H1 (cell line): Measurements from ENCODE around the gene TLE2. TPM values are rescaled to one million over a fixed set of nuclear protein-coding genes. Genes with fewer than 3 reads are reported as not detected.

Experiments
- CTCF ChIA-PET: fragments of 300-600 bp; sonication (Branson Sonifier 250); formaldehyde crosslinking; loops from one replicate; lab custom pipeline; 2021; ENCODE audit not compliant: partially characterized antibody; lab: Charles Lee
- POLR2A ChIA-PET: fragments of 300-600 bp; sonication (Branson Sonifier 250); formaldehyde crosslinking; loops from one replicate; lab custom pipeline; 2021; ENCODE audit warnings: inconsistent platforms; ENCODE audit not compliant: partially characterized antibody; lab: Charles Lee
- DNase-seq, 2 experiments: peaks; one replicate each; pipeline versions ENCODE4 v3.0.0 to v3.0.0-alpha.2; 2010 to 2022; ENCODE audit warnings: low spot score in 2 of 2, low read depth in 1 of 2, mixed read lengths in 1 of 2
- FAIRE-seq: peaks from 2 replicates; lab custom pipeline; 2011; peaks lifted over from hg19 to GRCh38; lab: Jason Lieb, UNC
- H2AFZ ChIP-seq: 2 replicates; pipeline ENCODE4 v1.8.1; 2012; ENCODE audit warnings: low read length, inconsistent platforms
- H2AK5ac ChIP-seq: 2 replicates; pipeline ENCODE4 v1.6.1; 2013; ENCODE audit warnings: low read depth, low read length
- H2BK120ac ChIP-seq: replicated peaks from 2 replicates; pipeline ENCODE3; 2013; ENCODE audit warnings: low read depth, low read length, inconsistent platforms
- H2BK12ac ChIP-seq: 2 replicates; pipeline ENCODE4 v1.6.1; 2013; ENCODE audit warnings: low read depth, low read length
- H2BK15ac ChIP-seq: 2 replicates; pipeline ENCODE4 v1.6.1; 2013; ENCODE audit warnings: low read length
- H2BK20ac ChIP-seq: 2 replicates; pipeline ENCODE4 v1.6.1; 2013; ENCODE audit warnings: low read length
- H2BK5ac ChIP-seq: 2 replicates; pipeline ENCODE4 v1.6.1; 2013; ENCODE audit warnings: low read depth, low read length
- H3K14ac ChIP-seq: 2 replicates; pipeline ENCODE4 v1.6.1; 2013; ENCODE audit warnings: inconsistent platforms; ENCODE audit not compliant: insufficient read length
- H3K18ac ChIP-seq: 2 replicates; pipeline ENCODE4 v1.6.1; 2013; ENCODE audit warnings: low read length; ENCODE audit errors: extremely low read depth
- H3K23ac ChIP-seq: 2 replicates; pipeline ENCODE4 v1.6.1; 2013; ENCODE audit warnings: inconsistent platforms; ENCODE audit not compliant: insufficient read length
- H3K23me2 ChIP-seq: 2 replicates; pipeline ENCODE4 v1.6.1; 2013; ENCODE audit warnings: low read depth, low read length
- H3K27ac ChIP-seq: 2 replicates; pipeline ENCODE4 v1.6.1; 2011; ENCODE audit warnings: low read depth, low read length, inconsistent platforms
- H3K27me3 ChIP-seq, 4 experiments: replicated peaks in 1 of 4; 1 replicate in 1 of 4; 2 replicates in 3 of 4; pipeline versions ENCODE4 v1.6.1 to v1.8.1; 2011 to 2013; ENCODE audit warnings: low read length in 3 of 4, mild to moderate bottlenecking in 3 of 4, inconsistent platforms in 2 of 4, mixed read lengths in 2 of 4, moderate library complexity in 1 of 4; ENCODE audit not compliant: control insufficient read depth in 3 of 4, insufficient read depth in 3 of 4; ENCODE audit errors: extremely low read depth in 1 of 4
- H3K36me3 ChIP-seq, 4 experiments: 2 replicates each; pipeline versions ENCODE4 v1.6.1 to v1.8.1; 2011 to 2013; ENCODE audit warnings: mild to moderate bottlenecking in 4 of 4, low read length in 3 of 4, moderate library complexity in 2 of 4, control low read depth in 1 of 4, inconsistent platforms in 1 of 4; ENCODE audit not compliant: insufficient read depth in 4 of 4, control insufficient read depth in 2 of 4
- H3K4ac ChIP-seq: replicated peaks from 2 replicates; pipeline ENCODE3; 2013; ENCODE audit warnings: low read length, low read depth, mixed read lengths, inconsistent platforms; ENCODE audit not compliant: insufficient read length
- H3K4me1 ChIP-seq, 4 experiments: replicated peaks in 1 of 4; 1 replicate in 1 of 4; 2 replicates in 3 of 4; pipeline versions ENCODE4 v1.6.1 to v1.8.1; 2011 to 2013; ENCODE audit warnings: low read length in 3 of 4, inconsistent platforms in 2 of 4, mixed read lengths in 1 of 4; ENCODE audit not compliant: insufficient read depth in 4 of 4, control insufficient read depth in 3 of 4
- H3K4me2 ChIP-seq, 2 experiments: 2 replicates each; pipeline versions ENCODE4 v1.6.1 to v1.8.1; 2011 to 2013; ENCODE audit warnings: low read depth in 2 of 2, low read length in 2 of 2, control low read depth in 1 of 2, inconsistent platforms in 1 of 2, mild to moderate bottlenecking in 1 of 2; ENCODE audit not compliant: insufficient read depth in 1 of 2
- H3K4me3 ChIP-seq, 4 experiments: fragments of 200-600, 300-600 bp in 1 of 4; sonication (generic), shearing (Covaris generic), sonication (Bioruptor Twin) in 1 of 4; 2 replicates each; pipeline versions ENCODE4 v1.5.1 to v1.8.1; 2011 to 2016; ENCODE audit warnings: low read length in 4 of 4, low read depth in 3 of 4, control low read depth in 2 of 4, inconsistent platforms in 2 of 4, mild to moderate bottlenecking in 2 of 4, mixed read lengths in 1 of 4, moderate library complexity in 1 of 4; ENCODE audit not compliant: insufficient read depth in 2 of 4; ENCODE audit errors: extremely low read depth in 1 of 4
- H3K56ac ChIP-seq: replicated peaks from 2 replicates; pipeline ENCODE3; 2013; ENCODE audit warnings: low read depth, mild to moderate bottlenecking, mixed read lengths, low read length, inconsistent platforms; ENCODE audit not compliant: insufficient read length
- H3K79me1 ChIP-seq: 2 replicates; pipeline ENCODE4 v1.6.1; 2013; ENCODE audit warnings: low read depth, low read length, control low read depth
- H3K79me2 ChIP-seq, 2 experiments: 2 replicates each; pipeline versions ENCODE4 v1.6.1 to v1.8.1; 2012 to 2013; ENCODE audit warnings: low read length in 2 of 2, mild to moderate bottlenecking in 2 of 2, inconsistent platforms in 1 of 2; ENCODE audit not compliant: insufficient read depth in 2 of 2, control insufficient read depth in 1 of 2
- H3K9ac ChIP-seq, 4 experiments: replicated peaks in 1 of 4; 1 replicate in 1 of 4; 2 replicates in 3 of 4; pipeline versions ENCODE4 v1.6.1 to v1.8.1; 2011 to 2013; ENCODE audit warnings: low read depth in 3 of 4, low read length in 3 of 4, control low read depth in 2 of 4, mild to moderate bottlenecking in 2 of 4, moderate library complexity in 2 of 4, inconsistent platforms in 1 of 4; ENCODE audit errors: extremely low read depth in 1 of 4
- H3K9me3 ChIP-seq, 2 experiments: 2 replicates each; pipeline versions ENCODE4 v1.6.1 to v1.8.1; 2012 to 2013; ENCODE audit warnings: mild to moderate bottlenecking in 2 of 2, moderate library complexity in 2 of 2, control low read depth in 1 of 2, inconsistent platforms in 1 of 2, low read depth in 1 of 2, low read length in 1 of 2, mixed read lengths in 1 of 2; ENCODE audit not compliant: insufficient read depth in 2 of 2
- H4K20me1 ChIP-seq, 2 experiments: replicated peaks in 1 of 2; 2 replicates each; pipeline versions ENCODE3 to v1.8.1; 2011 to 2013; ENCODE audit warnings: inconsistent platforms in 2 of 2, low read length in 2 of 2, mild to moderate bottlenecking in 1 of 2; ENCODE audit not compliant: insufficient read depth in 2 of 2, control insufficient read depth in 1 of 2
- H4K5ac ChIP-seq: 2 replicates; pipeline ENCODE4 v1.6.1; 2013; ENCODE audit warnings: low read length, low read depth, mixed read lengths, inconsistent platforms; ENCODE audit not compliant: insufficient read length
- H4K8ac ChIP-seq: 2 replicates; pipeline ENCODE4 v1.8.0; 2013; ENCODE audit warnings: mild to moderate bottlenecking, moderate library complexity, low read length, inconsistent platforms; ENCODE audit not compliant: insufficient read depth; ENCODE audit errors: extremely low read depth
- H4K91ac ChIP-seq: replicated peaks from 2 replicates; pipeline ENCODE3; 2013; ENCODE audit warnings: low read length, mixed read lengths, inconsistent platforms; ENCODE audit not compliant: insufficient read length
- ATF3 ChIP-seq: IDR thresholded peaks from 2 replicates; pipeline ENCODE4 v1.6.1; 2011; ENCODE audit warnings: low read depth, mild to moderate bottlenecking, low read length; ENCODE audit not compliant: insufficient read depth
- FOSL1 ChIP-seq: IDR thresholded peaks from 2 replicates; pipeline ENCODE4 v1.6.1; 2011; ENCODE audit warnings: mild to moderate bottlenecking, low read depth, low read length, moderate library complexity; ENCODE audit not compliant: insufficient read depth
- GABPA ChIP-seq: IDR thresholded peaks from 2 replicates; pipeline ENCODE4 v1.6.1; 2011; ENCODE audit warnings: mild to moderate bottlenecking, low read length, moderate library complexity, borderline replicate concordance; ENCODE audit not compliant: insufficient read depth
- KDM4A ChIP-seq: IDR thresholded peaks from one replicate; pipeline ENCODE4 v1.7.1; 2012; ENCODE audit warnings: low read depth, mild to moderate bottlenecking, moderate library complexity, low read length, inconsistent platforms; ENCODE audit not compliant: severe bottlenecking
- RNF2 ChIP-seq: fragments of 200-900, 300-1000 bp; sonication (generic); IDR thresholded peaks from 2 replicates; pipeline ENCODE4 v1.7.1; 2016; ENCODE audit warnings: borderline replicate concordance, low read depth, mild to moderate bottlenecking, antibody characterized with exemption, low read length; ENCODE audit not compliant: poor library complexity, severe bottlenecking; ENCODE audit errors: missing control alignments
- SIX5 ChIP-seq: IDR thresholded peaks from 2 replicates; pipeline ENCODE4 v1.6.1; 2011; ENCODE audit warnings: mild to moderate bottlenecking, low read depth, low read length
- SP1 ChIP-seq: IDR thresholded peaks from 2 replicates; pipeline ENCODE4 v1.6.1; 2011; ENCODE audit warnings: low read depth, low read length
- TAF7 ChIP-seq: optimal IDR thresholded peaks from 2 replicates; pipeline ENCODE3; 2011; ENCODE audit warnings: low read depth, mild to moderate bottlenecking, inconsistent platforms, low read length, moderate library complexity, borderline replicate concordance
- ZNF274 ChIP-seq: IDR thresholded peaks from 2 replicates; pipeline ENCODE4 v1.7.0; 2012; ENCODE audit warnings: low read length, borderline replicate concordance; ENCODE audit errors: extremely low read depth
- WGBS, 2 experiments: shearing (Covaris generic) in 1 of 2; methylation state at CpG; one replicate each; pipeline versions ENCODE4 v1.1.6 to v1.1.7; 2013 to 2015; ENCODE audit warnings: low lambda C conversion rate in 2 of 2, mixed read lengths in 2 of 2, inconsistent platforms in 1 of 2, low coverage in 1 of 2, missing lambda C conversion rate in 1 of 2; ENCODE audit not compliant: insufficient replicate concordance in 2 of 2, insufficient coverage in 1 of 2, insufficient read length in 1 of 2; ENCODE audit errors: extremely low coverage in 1 of 2, missing lambda C conversion rate in 1 of 2; 5-methylcytosine and 5-hydroxymethylcytosine counted together
- polyA plus RNA-seq, 7 experiments: library from polyadenylated mRNA; depleted of rRNA in 3 of 7; stranded (reverse) in 5 of 7; unstranded in 2 of 7; fragments of >200 nt in 5 of 7; fragments of 200-250 nt in 2 of 7; gene quantifications; 1 replicate in 5 of 7; 2 replicates in 1 of 7; 4 replicates in 1 of 7; pipeline versions ENCODE4 v1.2.1 to v1.2.3, GENCODE V29; 2011 to 2013; ENCODE audit warnings: missing spikeins in 2 of 7, mixed read lengths in 2 of 7
- total RNA-seq: library from RNA; stranded (reverse); fragmentation: NEBNext Ultra II Directional; extraction: Animal tissue kit (Norgen Biotek cat#: 25700); gene quantifications from 2 replicates; pipeline ENCODE4 v1.2.1, GENCODE V29; 2021
- TF ChIP-seq, protein P1 (sequence below): IDR thresholded peaks from 2 replicates; pipeline ENCODE4 v1.6.1; 2012; ENCODE audit warnings: low read length, inconsistent platforms

The TLE2 gene
- total and polyA plus RNA-seq, 2 of the 8 experiments (the other 6 are each of a cell fraction or from before 2014, with no cell fraction given) = 8.0 to 11.5 TPM

- Histone ChIP-seq H2BK20ac (no peak overlapping the region), H2AK5ac (no peak overlapping the region), H3K4me1 (peaks cover 0 to 7% (median 0%) of the 10 kb centered on the region in 4 experiments; a peak in 3 of 7 replicates), H3K23ac (no peak overlapping the region), H3K79me2 (no peaks in the 10 kb centered on the region), H3K9me3 (no peaks in the 10 kb centered on the region), H2BK15ac (no peak overlapping the region), H4K8ac (no peak overlapping the region), H3K27me3 (no peaks in the 10 kb centered on the region), H3K79me1 (no peaks in the 10 kb centered on the region), H4K5ac (no peak overlapping the region), H3K18ac (no peak overlapping the region), H2BK5ac (no peak overlapping the region), H3K36me3 (no peaks in the 10 kb centered on the region), H3K23me2 (no peaks in the 10 kb centered on the region), H3K9ac (no peak overlapping the region), H4K20me1 (no peaks in the 10 kb centered on the region), H2BK12ac (no peak overlapping the region), H3K56ac (no peak overlapping the region), H3K4me3 (no peak overlapping the region), H3K4me2 (no peak overlapping the region), H3K4ac (no peak overlapping the region), H2BK120ac (no peak overlapping the region), H3K14ac (no peak overlapping the region), H2AFZ (no peak overlapping the region), H3K27ac (no peak overlapping the region), H4K91ac (no peak overlapping the region)
- ChIA-PET CTCF (interaction anchor here (1.1 kb wide), 1 partner anchor 11 kb away, joined by 3 read pairs; no protein-coding TSS in a partner anchor), POLR2A (interaction anchor here (0.8 to 2.5 kb wide), 3 partner anchors 9 to 38 kb away, joined by 3 to 9 read pairs (median 4); no protein-coding TSS in a partner anchor)
- DNase-seq (no peak), FAIRE-seq (no peak)
- WGBS, 2 experiments = 93% methylated on average over 8 of the region's 8 CpGs; no CpG with 5 or more reads in 1 of the 2 experiments
- TF ChIP-seq ATF3 (no peak), RNF2 (no peak), GABPA (no peak), SP1 (no peak), SIX5 (no peak), KDM4A (no peak), TAF7 (no peak), FOSL1 (no peak), ZNF274 (no peak)
- TF ChIP-seq, protein P1, sequence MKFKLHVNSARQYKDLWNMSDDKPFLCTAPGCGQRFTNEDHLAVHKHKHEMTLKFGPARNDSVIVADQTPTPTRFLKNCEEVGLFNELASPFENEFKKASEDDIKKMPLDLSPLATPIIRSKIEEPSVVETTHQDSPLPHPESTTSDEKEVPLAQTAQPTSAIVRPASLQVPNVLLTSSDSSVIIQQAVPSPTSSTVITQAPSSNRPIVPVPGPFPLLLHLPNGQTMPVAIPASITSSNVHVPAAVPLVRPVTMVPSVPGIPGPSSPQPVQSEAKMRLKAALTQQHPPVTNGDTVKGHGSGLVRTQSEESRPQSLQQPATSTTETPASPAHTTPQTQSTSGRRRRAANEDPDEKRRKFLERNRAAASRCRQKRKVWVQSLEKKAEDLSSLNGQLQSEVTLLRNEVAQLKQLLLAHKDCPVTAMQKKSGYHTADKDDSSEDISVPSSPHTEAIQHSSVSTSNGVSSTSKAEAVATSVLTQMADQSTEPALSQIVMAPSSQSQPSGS = no peak
Measured at GRCh38 chr19:3014135-3014534, 14.9 kb downstream of the TLE2 start.
